ENCODE data around the gene POU2F1. TPM values are rescaled to one million over a fixed set of nuclear protein-coding genes. Genes with fewer than 3 reads are reported as not detected.

The POU2F1 gene
- total and polyA plus RNA-seq, 2 donors (not counting 3 experiments of a cell fraction or from before 2014, with no cell fraction given) = 6.0 to 12.9 TPM

- intact Hi-C loops (cut with micrococcal nuclease) (no loop called here), dilution Hi-C loops (cut with MboI; ENCODE audit: extremely low pct_ligation_motif_present, low sequenced_read_pairs) (no loop called here)
- CTCF ChIA-PET = interaction anchor here (0.9 kb wide), 1 partner anchor 348 kb away, joined by 7 read pairs; no protein-coding TSS in a partner anchor
- no peak overlapping the region for H3K4me3 ChIP-seq (replicated peaks in 1 of 3; ENCODE audit: insufficient read depth in 1 of 3, low read depth in 1 of 3, low read length in 3 of 3)
- H3K79me2 ChIP-seq (ENCODE audit: control insufficient read depth, insufficient read depth, low read length) = no peaks in the 10 kb centered on the region
- H3K9ac ChIP-seq (replicated peaks; ENCODE audit: extremely low read depth, insufficient read depth, low read length) = no peak overlapping the region
- H2AFZ ChIP-seq (ENCODE audit: low read depth, low read length) = no peak overlapping the region
- TF ChIP-seq, protein P1, sequence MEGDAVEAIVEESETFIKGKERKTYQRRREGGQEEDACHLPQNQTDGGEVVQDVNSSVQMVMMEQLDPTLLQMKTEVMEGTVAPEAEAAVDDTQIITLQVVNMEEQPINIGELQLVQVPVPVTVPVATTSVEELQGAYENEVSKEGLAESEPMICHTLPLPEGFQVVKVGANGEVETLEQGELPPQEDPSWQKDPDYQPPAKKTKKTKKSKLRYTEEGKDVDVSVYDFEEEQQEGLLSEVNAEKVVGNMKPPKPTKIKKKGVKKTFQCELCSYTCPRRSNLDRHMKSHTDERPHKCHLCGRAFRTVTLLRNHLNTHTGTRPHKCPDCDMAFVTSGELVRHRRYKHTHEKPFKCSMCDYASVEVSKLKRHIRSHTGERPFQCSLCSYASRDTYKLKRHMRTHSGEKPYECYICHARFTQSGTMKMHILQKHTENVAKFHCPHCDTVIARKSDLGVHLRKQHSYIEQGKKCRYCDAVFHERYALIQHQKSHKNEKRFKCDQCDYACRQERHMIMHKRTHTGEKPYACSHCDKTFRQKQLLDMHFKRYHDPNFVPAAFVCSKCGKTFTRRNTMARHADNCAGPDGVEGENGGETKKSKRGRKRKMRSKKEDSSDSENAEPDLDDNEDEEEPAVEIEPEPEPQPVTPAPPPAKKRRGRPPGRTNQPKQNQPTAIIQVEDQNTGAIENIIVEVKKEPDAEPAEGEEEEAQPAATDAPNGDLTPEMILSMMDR (IDR thresholded peaks at IDR 0.05; ENCODE audit: extremely low read depth in 1 of 2, insufficient read depth in 1 of 2, low read depth in 1 of 2, low read length in 2 of 2) = no peak
- TF ChIP-seq GATA2 (IDR thresholded peaks at IDR 0.05; ENCODE audit: insufficient read depth, insufficient read length, low read depth, low read length) (no peak), POLR2AphosphoS5 (IDR thresholded peaks at IDR 0.05; ENCODE audit: insufficient read depth, low read depth, low read length) (no peak), FOS (IDR thresholded peaks at IDR 0.05; ENCODE audit: borderline replicate concordance, insufficient read depth, low read length) (no peak), POLR2A (IDR thresholded peaks at IDR 0.05; ENCODE audit: low read depth, low read length) (no peak), MYC (IDR thresholded peaks at IDR 0.05; ENCODE audit: low read depth, low read length) (no peak), MAX (IDR thresholded peaks at IDR 0.05; ENCODE audit: insufficient read depth, insufficient read length) (no peak), JUN (IDR thresholded peaks at IDR 0.05; ENCODE audit: borderline replicate concordance, insufficient read depth, insufficient read length, low read depth) (no peak), EZH2 (IDR thresholded peaks at IDR 0.05; ENCODE audit: borderline replicate concordance, low read depth, low read length, severe bottlenecking) (no peak)
- H3K36me3 ChIP-seq (ENCODE audit: control insufficient read depth in 2 of 2, extremely low read depth in 1 of 2, insufficient read depth in 2 of 2, low read length in 2 of 2) = no peaks in the 10 kb centered on the region
- POLR2A ChIA-PET = no interaction called here
- no peaks in the 10 kb centered on the region for H3K9me1 ChIP-seq (replicated peaks; ENCODE audit: control insufficient read depth, extremely low read depth, insufficient read depth, low read length)
- H3K4me1 ChIP-seq (ENCODE audit: control insufficient read depth, extremely low read depth, insufficient read depth, low read length) = peaks cover 6% of the 10 kb centered on the region
- DNase-seq (ENCODE audit: low read depth, low spot score) (no peak), FAIRE-seq (no peak)
- peaks cover 13 to 23% of the 10 kb centered on the region in 2 experiments for H3K27me3 ChIP-seq (ENCODE audit: control insufficient read depth in 2 of 2, insufficient read depth in 2 of 2, low read length in 2 of 2)
- BruUV-seq (replicated peaks) = no TSS peak
- no peaks in the 10 kb centered on the region for H3K9me3 ChIP-seq (replicated peaks; ENCODE audit: control insufficient read depth, insufficient read depth, low read length)
- no peak overlapping the region for H3K4me2 ChIP-seq (ENCODE audit: insufficient read depth, low read length)
- no peaks in the 10 kb centered on the region for H4K20me1 ChIP-seq (replicated peaks; ENCODE audit: control insufficient read depth, extremely low read depth, insufficient read depth, low read length)
- H3K27ac ChIP-seq (ENCODE audit: insufficient read depth, low read depth, low read length) = no peak overlapping the region
These were observed 28.7 kb upstream of the POU2F1 start for GRCh38 chr1:167191958-167192357.
